ENCODE data around the gene CDC42SE1.

Gene CDC42SE1

DNA sequence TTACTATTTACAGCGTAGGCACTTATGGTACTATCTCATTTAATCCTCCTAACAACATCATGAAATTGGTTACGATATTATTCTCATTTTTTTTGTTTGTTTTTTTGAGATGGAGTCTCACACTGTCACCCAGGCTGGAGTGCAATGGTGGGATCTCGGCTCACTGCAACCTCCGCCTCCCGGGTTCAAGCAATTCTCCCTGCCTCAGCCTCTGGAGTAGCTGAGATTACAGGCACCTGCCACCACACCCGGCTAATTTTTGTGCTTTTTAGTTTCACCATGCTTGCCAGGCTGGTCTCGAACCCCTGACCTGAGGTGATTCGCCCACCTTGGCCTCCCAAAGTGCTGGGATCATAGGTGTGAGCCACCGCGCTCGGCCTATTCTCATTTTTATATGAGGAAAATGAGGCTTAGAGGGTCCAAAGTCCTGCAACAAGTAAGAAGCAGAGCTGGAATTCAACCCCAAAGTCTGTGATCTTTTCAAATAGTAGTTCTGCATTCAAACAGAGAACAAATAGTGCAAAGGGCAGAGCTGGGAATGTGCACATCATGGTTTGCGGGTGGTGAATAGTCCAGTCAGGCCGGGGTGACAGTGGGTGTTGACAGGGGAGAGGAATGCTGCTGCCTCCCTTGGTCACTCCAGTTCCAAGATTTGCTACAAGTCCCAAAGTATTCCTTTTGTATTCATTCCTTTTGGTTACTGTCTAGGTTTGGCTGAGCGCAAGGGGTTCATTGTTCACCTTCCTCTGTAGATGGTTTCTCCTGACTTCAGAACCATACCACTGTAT is 46.5 kb downstream of the CDC42SE1 start:
- no peak for DNase-seq
- in situ Hi-C loops (cut with HindIII; ENCODE audit: low pct_ligation_motif_present, low pct_unique_long_range_greater_than_20kb, low sequenced_read_pairs), result no loop called here

GRCh38 chr1:151011154-151011850 is 48.1 kb downstream of the CDC42SE1 start:
- in situ Hi-C loops (cut with HindIII; ENCODE audit: low pct_ligation_motif_present, low pct_unique_long_range_greater_than_20kb, low sequenced_read_pairs), result no loop called here
- no peak for DNase-seq

GRCh38 chr1:151010346-151010726 is 49.1 kb downstream of the CDC42SE1 start:
- DNase-seq, result no peak
- in situ Hi-C loops (cut with HindIII; ENCODE audit: low pct_ligation_motif_present, low pct_unique_long_range_greater_than_20kb, low sequenced_read_pairs), result no loop called here

DNA sequence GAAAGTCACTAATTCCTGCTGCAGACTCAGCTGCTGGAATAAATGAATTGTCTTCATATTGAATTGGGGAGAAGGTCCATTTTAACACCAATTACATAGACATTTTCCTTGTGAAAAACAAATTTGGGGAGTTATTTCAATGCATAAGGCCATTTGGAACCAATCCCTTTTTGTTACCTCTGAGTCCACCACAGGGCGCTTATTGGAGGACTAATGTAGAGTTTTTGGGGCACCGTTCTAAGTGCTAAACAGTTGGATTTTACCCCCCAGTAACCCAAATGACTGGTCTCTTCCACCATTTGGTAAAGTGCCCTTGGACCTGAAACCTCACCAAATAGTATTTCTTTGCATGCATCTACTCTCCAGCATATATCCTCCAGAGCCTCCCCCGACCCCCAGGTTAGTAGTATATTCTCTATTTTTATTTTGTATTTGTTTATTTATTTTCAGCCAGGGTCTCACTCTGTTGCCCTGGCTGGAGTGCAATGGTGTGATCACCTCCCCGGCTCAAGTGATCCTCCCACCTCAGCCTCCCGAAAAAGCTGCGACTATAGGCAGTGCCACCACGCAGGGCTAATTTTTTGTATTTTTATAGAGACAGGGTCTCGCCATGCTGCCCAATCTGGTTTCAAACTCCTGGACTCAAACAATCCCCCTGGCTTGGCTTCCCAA is 49.6 kb downstream of the CDC42SE1 start:
- in situ Hi-C loops (cut with HindIII; ENCODE audit: low pct_ligation_motif_present, low pct_unique_long_range_greater_than_20kb, low sequenced_read_pairs), result no loop called here
- DNase-seq, result no peak

DNA sequence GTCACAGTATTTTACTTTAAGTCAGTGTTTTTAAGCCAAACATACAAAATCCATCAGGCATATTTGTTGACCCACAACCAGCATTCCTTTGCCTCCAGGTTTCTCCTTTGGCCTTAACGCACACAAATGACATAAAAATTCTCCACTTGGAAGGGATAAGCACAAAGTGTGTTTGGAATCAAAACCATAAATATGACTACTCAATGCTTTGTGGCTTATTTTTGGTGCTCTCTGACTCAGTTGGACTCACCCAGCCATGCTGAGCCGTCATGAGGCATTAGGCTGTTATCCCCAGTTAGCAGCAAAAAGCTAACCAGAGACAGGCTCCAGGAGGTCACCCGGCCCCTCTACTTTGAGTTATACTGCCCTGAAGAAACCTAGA is 50.2 kb downstream of the CDC42SE1 start:
- in situ Hi-C loops (cut with HindIII; ENCODE audit: low pct_ligation_motif_present, low pct_unique_long_range_greater_than_20kb, low sequenced_read_pairs), result no loop called here
- peak; percentile 34 for DNase-seq

DNA sequence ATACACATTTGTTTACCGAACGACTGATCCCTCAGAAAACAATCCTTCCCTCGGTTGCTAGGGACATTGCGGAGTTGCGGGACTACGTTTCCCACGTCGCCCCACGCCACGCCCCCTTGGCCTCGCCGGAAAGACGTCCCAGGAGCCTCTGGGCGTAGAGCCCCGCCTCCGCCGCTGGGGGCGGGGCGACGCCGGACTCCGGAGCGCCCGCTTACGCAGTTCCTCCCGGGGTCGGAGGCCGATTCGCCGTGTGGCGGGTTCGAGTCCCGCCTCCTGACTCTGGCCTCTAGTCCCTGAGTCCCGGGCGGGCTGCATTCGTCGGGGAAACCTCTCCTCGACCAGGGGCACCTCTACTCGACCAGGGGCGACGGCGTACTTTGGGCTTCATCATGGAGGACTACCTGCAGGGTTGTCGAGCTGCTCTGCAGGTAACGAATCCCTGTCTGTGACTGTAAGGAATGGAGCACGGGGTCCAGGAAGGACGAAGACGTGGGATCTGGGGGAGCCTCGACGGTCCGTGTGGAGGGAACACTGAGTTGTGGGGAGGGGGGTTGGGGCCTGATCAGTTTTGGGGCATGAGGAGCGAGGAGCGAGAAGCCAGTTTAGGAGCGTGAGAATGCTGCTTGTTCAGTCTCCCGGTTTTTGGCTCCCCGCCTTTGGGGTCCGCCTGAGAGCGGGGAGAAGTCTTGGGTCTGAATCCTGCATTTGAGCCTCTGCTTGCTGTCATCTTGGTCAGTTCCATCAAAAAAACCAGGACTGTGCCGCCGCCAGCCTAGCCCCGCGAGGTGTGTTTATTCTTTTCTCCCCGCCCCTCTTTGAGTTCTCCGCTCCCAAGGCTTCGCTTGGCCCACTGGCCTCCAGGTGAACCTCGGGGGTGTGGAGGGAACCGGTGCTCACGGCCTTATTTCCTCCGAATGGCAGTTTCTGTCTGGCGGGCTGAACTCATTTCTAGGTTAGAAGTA is 50.9 kb downstream of the CDC42SE1 start, which contains the start of gene PRUNE1:
Gene PRUNE1 (plus strand): TSS at position 206 of the 962 bp plus-strand sequence. CDS start 184 bp downstream, at position 390.
- in situ Hi-C loops (cut with HindIII; ENCODE audit: low pct_ligation_motif_present, low pct_unique_long_range_greater_than_20kb, low sequenced_read_pairs), result no loop called here
- peak; percentile 98 for DNase-seq

DNA sequence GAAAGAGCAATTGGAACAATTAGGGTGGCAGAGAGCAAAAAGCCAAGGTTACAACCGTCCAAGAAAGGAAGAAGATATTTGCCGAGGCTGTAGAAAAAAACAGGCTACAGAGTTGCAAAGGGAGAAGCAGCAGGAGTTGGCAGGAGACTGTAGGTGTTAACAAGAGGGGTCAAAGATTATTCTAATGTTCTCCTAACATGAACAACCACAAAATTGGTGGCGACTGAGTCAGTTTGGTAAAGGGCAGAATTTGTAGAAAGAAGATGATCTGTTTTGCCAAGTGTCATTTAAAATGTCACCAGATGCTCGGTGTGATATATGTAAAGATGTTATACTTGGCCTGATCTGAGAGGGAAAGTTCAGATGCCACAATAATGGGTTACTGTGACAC is 51.6 kb downstream of the CDC42SE1 start:
- no peak for DNase-seq
- in situ Hi-C loops (cut with HindIII; ENCODE audit: low pct_ligation_motif_present, low pct_unique_long_range_greater_than_20kb, low sequenced_read_pairs), result no loop called here

GRCh38 chr1:151006327-151007052 is 52.9 kb downstream of the CDC42SE1 start, which contains the start of gene MINDY1:
Gene MINDY1 (minus strand): TSS chr1:151006902. CDS start chr1:151002617, 4,285 bp downstream.
- DNase-seq, result peak; percentile 92
- in situ Hi-C loops (cut with HindIII; ENCODE audit: low pct_ligation_motif_present, low pct_unique_long_range_greater_than_20kb, low sequenced_read_pairs), result no loop called here

DNA sequence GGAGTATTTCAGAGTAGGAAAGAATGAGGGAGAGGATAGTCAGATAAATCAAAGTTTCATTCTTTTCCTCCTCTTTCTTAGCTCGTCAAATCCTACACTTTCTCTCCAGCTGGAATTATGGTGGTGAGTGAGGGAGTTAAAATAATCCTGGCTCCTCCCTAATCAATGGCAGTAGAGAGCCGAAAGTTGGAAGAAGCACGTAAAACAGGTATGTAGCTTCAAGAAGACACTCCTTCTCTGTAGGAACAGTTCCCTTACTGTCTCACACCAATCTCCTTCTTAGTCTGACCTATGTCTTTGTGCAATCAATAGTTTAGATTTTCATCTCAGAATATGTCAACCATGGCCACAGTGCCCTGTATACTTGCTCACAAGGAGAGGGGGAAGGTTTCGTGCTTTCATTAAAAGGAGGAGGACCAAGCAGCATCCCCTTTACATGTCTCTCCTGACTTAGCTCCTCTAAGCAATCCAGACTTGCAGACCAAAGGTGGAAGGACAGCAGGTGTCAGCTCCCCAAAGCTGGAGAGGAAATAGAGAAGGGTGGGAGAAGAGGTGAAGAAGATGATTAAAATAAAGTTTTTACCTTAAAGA is 53.6 kb downstream of the CDC42SE1 start:
- DNase-seq, result no peak
- in situ Hi-C loops (cut with HindIII; ENCODE audit: low pct_ligation_motif_present, low pct_unique_long_range_greater_than_20kb, low sequenced_read_pairs), result no loop called here

DNA sequence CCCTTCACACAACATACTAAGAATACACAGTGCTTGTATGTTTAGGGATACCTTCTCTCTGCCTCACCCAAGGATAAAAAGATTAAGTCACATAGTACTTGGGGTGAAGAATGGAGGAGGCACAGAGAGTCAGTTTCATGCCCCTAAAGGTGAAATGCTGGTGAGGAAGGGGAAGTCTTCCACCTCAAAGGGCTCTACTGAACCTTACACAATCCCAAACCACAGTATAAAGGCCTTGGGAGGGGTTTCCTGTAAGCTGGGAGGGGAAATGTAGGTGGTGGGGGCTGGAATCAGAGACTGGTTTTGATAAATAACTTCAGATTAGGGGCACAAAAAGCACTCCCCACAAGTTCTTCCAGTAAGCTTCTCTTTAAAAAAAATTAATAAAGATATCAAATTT is 56.2 kb downstream of the CDC42SE1 start:
- DNase-seq, result no peak
- in situ Hi-C loops (cut with HindIII; ENCODE audit: low pct_ligation_motif_present, low pct_unique_long_range_greater_than_20kb, low sequenced_read_pairs), result no loop called here

DNA sequence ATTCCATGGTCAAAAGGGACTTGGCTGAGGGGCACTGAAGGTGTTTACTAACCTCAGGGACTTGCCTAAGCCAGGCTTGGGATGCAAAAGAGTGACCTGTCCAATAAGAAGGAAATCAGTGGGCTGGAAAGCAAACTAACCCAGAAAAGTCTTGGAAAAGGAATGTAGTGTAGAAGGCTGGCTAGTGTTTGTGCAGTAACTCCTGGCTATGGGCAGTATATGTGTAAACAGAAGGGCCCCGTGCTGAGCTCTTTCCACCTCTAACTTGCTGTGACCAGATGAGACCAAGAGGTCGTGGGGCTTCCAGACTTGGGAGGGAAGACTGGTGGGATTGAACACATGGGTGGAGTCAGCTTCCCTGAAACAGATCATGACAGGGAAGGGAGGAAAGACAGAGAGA is 56.8 kb downstream of the CDC42SE1 start:
- DNase-seq, result no peak
- in situ Hi-C loops (cut with HindIII; ENCODE audit: low pct_ligation_motif_present, low pct_unique_long_range_greater_than_20kb, low sequenced_read_pairs), result no loop called here

GRCh38 chr1:151002051-151002450 is 57.4 kb downstream of the CDC42SE1 start:
- in situ Hi-C loops (cut with HindIII; ENCODE audit: low pct_ligation_motif_present, low pct_unique_long_range_greater_than_20kb, low sequenced_read_pairs), result no loop called here

DNA sequence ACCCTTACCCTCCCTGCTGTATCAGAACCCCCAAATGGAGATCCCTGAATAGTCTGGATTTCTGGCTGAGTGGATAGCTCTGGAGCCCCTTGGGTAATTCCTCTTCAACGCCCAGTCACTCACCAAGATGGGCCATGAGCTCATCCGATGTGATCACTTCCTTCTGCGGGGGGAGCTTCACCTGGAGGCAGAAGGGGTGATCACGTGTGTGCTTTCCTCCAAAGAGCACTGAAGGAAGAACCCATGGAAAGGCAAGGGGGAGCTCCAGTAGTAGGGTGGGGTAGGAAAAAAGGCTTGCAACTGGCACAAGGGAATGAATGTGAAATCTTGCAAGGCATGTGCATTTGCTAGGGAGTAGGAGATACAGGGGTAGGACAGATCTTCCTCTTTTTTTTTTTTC is 57.8 kb downstream of the CDC42SE1 start:
- in situ Hi-C loops (cut with HindIII; ENCODE audit: low pct_ligation_motif_present, low pct_unique_long_range_greater_than_20kb, low sequenced_read_pairs), result no loop called here
- DNase-seq, result no peak

More at GRCh38 chr1:151002051-151002450, 57.4 kb downstream of the CDC42SE1 start:
- DNase-seq, result no peak
